Activated CD8-positive, alpha-beta memory T cell treated with anti-CD3 and anti-CD28 coated beads for 36 hours (primary cell): ENCODE results near the gene IL6R. TPM values are rescaled to one million over a fixed set of nuclear protein-coding genes. Genes with fewer than 3 reads are reported as not detected.

Source experiments
- CTCF ChIA-PET: fragments of 350-600 bp; sonication (Branson Sonifier 250); formaldehyde crosslinking; loops from one replicate; lab custom pipeline; 2021; ENCODE audit warnings: antibody characterized with exemption; lab: Charles Lee
- POLR2A ChIA-PET: fragments of 350-600 bp; sonication (Branson Sonifier 250); formaldehyde crosslinking; loops from one replicate; lab custom pipeline; 2021; ENCODE audit warnings: antibody characterized with exemption; lab: Charles Lee
- total RNA-seq, 2 experiments: library from RNA; stranded (reverse); gene quantifications; one replicate each; pipeline ENCODE4 v1.2.3, GENCODE V29; 2021

The IL6R gene
- total RNA-seq, 2 experiments from 2014 or later: 1.0 to 1.5 TPM

DNA sequence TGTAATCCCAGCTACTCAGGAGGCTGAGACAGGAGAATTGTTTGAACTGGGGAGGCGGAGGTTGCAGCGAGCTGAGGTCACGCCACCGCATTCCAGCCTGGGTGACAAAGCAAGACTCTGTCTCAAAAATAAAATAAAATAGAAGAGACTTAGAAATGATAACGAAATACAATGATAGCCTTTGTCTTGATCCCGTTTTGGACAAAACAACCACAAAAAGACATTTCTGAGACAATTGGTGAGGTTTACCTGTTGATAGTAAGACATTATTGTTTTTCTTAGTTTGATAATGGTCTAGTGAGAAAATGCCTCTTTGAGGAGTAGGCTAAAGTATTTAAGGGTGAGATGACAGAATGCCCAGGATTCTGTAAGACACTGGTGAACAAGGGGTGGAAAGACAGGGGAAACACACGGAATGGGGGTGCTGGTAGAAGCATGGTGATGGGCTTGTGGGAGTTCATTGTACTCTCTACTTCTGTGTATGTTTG, 109.0 kb downstream of the IL6R start:
- ChIA-PET CTCF (no interaction called here), POLR2A (no interaction called here)

DNA sequence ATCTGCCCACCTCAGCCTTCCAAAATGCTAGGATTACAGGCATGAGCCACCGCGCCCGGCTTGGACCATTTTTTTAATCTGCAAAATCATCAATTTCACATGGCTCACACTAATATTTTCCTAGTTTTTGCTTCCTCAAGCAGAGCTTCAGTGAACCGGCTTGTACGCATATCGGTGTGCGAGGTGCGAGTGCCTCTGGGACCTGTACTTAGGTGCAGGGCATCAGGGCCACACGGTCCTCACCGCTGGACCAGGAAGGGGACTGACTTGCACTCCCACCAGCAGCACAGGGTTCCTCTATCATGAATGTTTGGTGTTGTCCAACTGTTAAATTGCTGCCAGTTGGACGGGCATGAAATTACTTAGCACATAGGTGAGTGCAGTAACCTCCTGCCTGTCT, 112.5 kb downstream of the IL6R start:
- ChIA-PET POLR2A (interaction anchor here (0.6 kb wide), 1 partner anchor 234 kb away, joined by 3 read pairs; no protein-coding TSS in a partner anchor), CTCF (interaction anchor here (0.5 kb wide), 1 partner anchor 356 kb away, joined by 3 read pairs; no protein-coding TSS in a partner anchor)

Other genes with a start within 250 kb of the IL6R start
- gene TPM3, start 213.2 kb upstream of the IL6R start, total RNA-seq: 100 to 1,000 TPM; 796 to 807 TPM
- gene CFAP141, start 199.0 kb upstream of the IL6R start, total RNA-seq: not detected
- 100 to 1,000 TPM; 267 to 272 TPM for gene UBAP2L, start 184.4 kb upstream of the IL6R start, total RNA-seq
- 100 to 1,000 TPM; 173 to 176 TPM for gene HAX1, start 132.7 kb upstream of the IL6R start, total RNA-seq
- not detected for gene AQP10, start 84.2 kb upstream of the IL6R start, total RNA-seq
- gene ATP8B2, start 79.8 kb upstream of the IL6R start, total RNA-seq: 10 to 100 TPM; 73.1 to 74.9 TPM
- not detected for gene TDRD10, start 96.9 kb downstream of the IL6R start, total RNA-seq
- gene SHE, start 97.1 kb downstream of the IL6R start, total RNA-seq: not detected
- 10 to 100 TPM; 84.7 to 89.7 TPM for gene UBE2Q1, start 153.3 kb downstream of the IL6R start, total RNA-seq
- under 1 TPM; 0.06 to 0.10 TPM for gene CHRNB2, start 162.4 kb downstream of the IL6R start, total RNA-seq
- 100 to 1,000 TPM; 197 to 202 TPM for gene ADAR, start 202.8 kb downstream of the IL6R start, total RNA-seq